OCI-LY7 (cell line): Measurements from ENCODE around the gene ODC1. TPM values are rescaled to one million over a fixed set of nuclear protein-coding genes. Genes with fewer than 3 reads are reported as not detected.
A peak's percentile ranks its signal among the peaks of the same experiment; 100 is the strongest.

Source experiments
- BruUV-seq: library from RNA; stranded (reverse); fragments of 400-500 nt; replicated peaks from 2 replicates; lab custom pipeline; 2021; lab: Mats Ljungman, UMichigan
- CTCF ChIA-PET: fragments of 300-600 bp; sonication (Branson Sonifier 250); formaldehyde crosslinking; loops from one replicate; lab custom pipeline; 2022; ENCODE audit warnings: antibody characterized with exemption; ENCODE audit not compliant: unreplicated experiment; lab: Charles Lee
- POLR2A ChIA-PET: fragments of 300-600 bp; sonication (Branson Sonifier 250); formaldehyde crosslinking; loops from one replicate; lab custom pipeline; 2022; ENCODE audit warnings: antibody characterized with exemption; lab: Charles Lee
- DNase-seq: peaks from one replicate; pipeline ENCODE4 v3.0.0-alpha.2; 2015; ENCODE audit warnings: low spot score
- H2AFZ ChIP-seq: fragments of 200-600 bp; sonication (generic), shearing (Covaris generic); 2 replicates; pipeline ENCODE4 v1.6.1; 2014; ENCODE audit warnings: mild to moderate bottlenecking, antibody characterized with exemption, low read length, moderate library complexity
- H3K27ac ChIP-seq: fragments of 200-600 bp; sonication (generic); 2 replicates; pipeline ENCODE4 v1.5.1; 2014; ENCODE audit warnings: mixed run types, low read depth, mild to moderate bottlenecking, moderate library complexity, low read length, inconsistent platforms; ENCODE audit not compliant: poor library complexity, severe bottlenecking
- H3K36me3 ChIP-seq: fragments of 200-600 bp; sonication (generic); 2 replicates; pipeline ENCODE4 v1.6.1; 2014; ENCODE audit warnings: mild to moderate bottlenecking, antibody characterized with exemption, low read length, moderate library complexity, mixed read lengths; ENCODE audit not compliant: insufficient read depth
- H3K4me1 ChIP-seq: fragments of 200-600 bp; sonication (generic); 2 replicates; pipeline ENCODE4 v1.5.1; 2014; ENCODE audit warnings: mild to moderate bottlenecking, low read length; ENCODE audit not compliant: insufficient read depth, poor library complexity, severe bottlenecking
- H3K4me2 ChIP-seq: fragments of 200-600 bp; sonication (generic); 2 replicates; pipeline ENCODE4 v1.6.1; 2014; ENCODE audit warnings: mild to moderate bottlenecking, low read length
- H3K4me3 ChIP-seq: fragments of 200-600 bp; sonication (generic); 2 replicates; pipeline ENCODE4 v1.5.1; 2014; ENCODE audit warnings: mild to moderate bottlenecking, low read depth, low read length; ENCODE audit not compliant: poor library complexity, severe bottlenecking
- H3K79me2 ChIP-seq: fragments of 200-600 bp; sonication (generic); 2 replicates; pipeline ENCODE4 v1.6.1; 2016; ENCODE audit warnings: low read depth, mild to moderate bottlenecking, low read length, moderate library complexity, mixed read lengths; ENCODE audit not compliant: insufficient read depth
- H3K9me2 ChIP-seq: fragments of 200-600 bp; sonication (generic); 2 replicates; pipeline ENCODE4 v1.6.1; 2016; ENCODE audit warnings: mild to moderate bottlenecking, low read length, mixed read lengths; ENCODE audit not compliant: insufficient read depth
- H3K9me3 ChIP-seq: fragments of 200-600 bp; sonication (generic); 2 replicates; pipeline ENCODE4 v1.6.1; 2014; ENCODE audit warnings: mild to moderate bottlenecking, mixed run types, low read length, mixed read lengths
- H4K20me1 ChIP-seq: fragments of 200-600 bp; sonication (generic); 2 replicates; pipeline ENCODE4 v1.6.1; 2014; ENCODE audit warnings: mild to moderate bottlenecking, antibody characterized with exemption, low read length, moderate library complexity, mixed read lengths; ENCODE audit not compliant: insufficient read depth
- CTCF ChIP-seq: fragments of 200-600 bp; sonication (generic); conservative IDR thresholded peaks from 2 replicates; pipeline ENCODE4 v1.5.1; 2014; ENCODE audit warnings: mild to moderate bottlenecking, antibody characterized with exemption, low read length, moderate library complexity, mixed read lengths
- EZH2phosphoT487 ChIP-seq: fragments of 200-600 bp; sonication (generic); IDR thresholded peaks from 2 replicates; pipeline ENCODE4 v1.6.1; 2018; ENCODE audit warnings: low read depth, borderline replicate concordance, mild to moderate bottlenecking, mixed run types, antibody characterized with exemption, low read length, moderate library complexity, mixed read lengths
- intact Hi-C: fragments of 100-400 bp; cut with micrococcal nuclease; formaldehyde crosslinking; loops from one replicate; pipeline ENCODE4 v1.10.0; 2022; ENCODE audit not compliant: unreplicated experiment
- small RNA-seq: library from RNA; depleted of rRNA; stranded (forward); fragments of <200 nt; gene quantifications from one replicate; pipeline ENCODE3, GENCODE V24; 2014
- total RNA-seq, 2 experiments: library from RNA; depleted of rRNA in 1 of 2; stranded (reverse); fragments of >200 nt in 1 of 2; shearing (Covaris generic) in 1 of 2; gene quantifications; 2 replicates each; pipeline ENCODE4 v1.2.3, GENCODE V29; 2014 to 2022

ODC1 gene
- total RNA-seq, 2 experiments from 2014 or later: 256 to 273 TPM

GRCh38 chr2:10392548-10392947 lies 55.6 kb downstream of the ODC1 start:
- Histone ChIP-seq H3K9me3 (no peaks in the 10 kb centered on the region), H3K79me2 (no peaks in the 10 kb centered on the region), H3K9me2 (no peaks in the 10 kb centered on the region), H3K36me3 (no peaks in the 10 kb centered on the region), H3K4me3 (no peak overlapping the region), H3K27ac (no peak overlapping the region), H2AFZ (no peak overlapping the region), H3K4me2 (no peak overlapping the region), H3K4me1 (peaks cover 8% of the 10 kb centered on the region), H4K20me1 (no peaks in the 10 kb centered on the region; the same call in 1 of the 2 replicates)
- ChIA-PET POLR2A (interaction anchor here (0.5 to 1.2 kb wide), 5 partner anchors 9 to 244 kb away, joined by 3 to 4 read pairs (median 3); no protein-coding TSS in a partner anchor), CTCF (no interaction called here)
- intact Hi-C loops: no loop called here
- DNase-seq: no peak
- no peak for TF ChIP-seq CTCF
- no peak for TF ChIP-seq EZH2phosphoT487
- no TSS peak for BruUV-seq

DNA sequence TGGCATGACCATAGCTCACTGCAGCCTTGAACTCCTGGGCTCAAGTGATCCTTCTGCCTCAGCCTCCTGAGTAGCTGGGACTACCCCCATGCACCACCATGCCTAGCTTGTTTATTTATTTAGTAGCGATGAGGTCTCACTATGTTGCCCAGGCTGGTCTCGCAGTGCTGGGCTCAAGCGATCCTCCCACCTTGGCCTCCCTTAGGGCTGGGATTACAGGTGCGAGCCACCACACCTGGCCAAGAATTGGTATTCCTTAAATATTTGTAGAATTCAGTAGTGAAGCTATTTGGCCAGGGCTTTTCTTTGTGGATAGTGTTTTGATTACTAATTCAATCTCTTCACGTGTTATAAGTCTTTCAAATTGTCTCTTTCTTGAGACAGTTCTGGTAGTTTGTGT lies 56.0 kb downstream of the ODC1 start:
- BruUV-seq: no TSS peak
- H3K36me3 ChIP-seq: no peaks in the 10 kb centered on the region
- no peak overlapping the region for H3K4me2 ChIP-seq
- H3K4me1 ChIP-seq: peaks cover 8% of the 10 kb centered on the region
- H3K9me2 ChIP-seq: no peaks in the 10 kb centered on the region
- no peak overlapping the region for H3K27ac ChIP-seq
- CTCF ChIA-PET: no interaction called here
- no peaks in the 10 kb centered on the region for H3K9me3 ChIP-seq
- TF ChIP-seq EZH2phosphoT487 (no peak), CTCF (no peak)
- no peak overlapping the region for H3K4me3 ChIP-seq
- intact Hi-C loops: no loop called here
- H4K20me1 ChIP-seq: no peaks in the 10 kb centered on the region; the same call in 1 of the 2 replicates
- POLR2A ChIA-PET: interaction anchor here (0.7 to 1.2 kb wide), 4 partner anchors 8 to 85 kb away, joined by 3 to 4 read pairs (median 4); no protein-coding TSS in a partner anchor
- no peak overlapping the region for H2AFZ ChIP-seq
- DNase-seq: no peak
- H3K79me2 ChIP-seq: no peaks in the 10 kb centered on the region

DNA sequence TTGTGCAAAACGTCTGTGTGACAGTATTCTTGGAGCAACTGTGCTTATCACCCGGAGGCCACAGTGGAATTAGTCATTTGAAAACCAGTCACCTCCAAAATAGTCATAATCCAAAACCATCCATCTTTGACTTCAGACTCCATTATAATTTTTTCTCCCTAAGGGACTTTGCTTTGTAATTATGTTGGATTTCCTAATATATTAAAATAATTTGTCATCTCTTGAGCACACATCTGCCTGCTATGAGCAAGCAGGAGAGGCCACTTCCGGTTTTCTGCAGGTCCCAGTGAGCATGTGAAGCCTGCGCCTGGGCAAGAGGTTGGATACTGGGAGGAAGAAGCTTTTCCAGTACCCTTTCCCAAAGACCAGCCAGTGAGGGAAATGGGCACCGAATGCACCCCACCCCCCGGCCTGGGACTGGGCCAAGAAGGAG lies 57.7 kb downstream of the ODC1 start:
- Histone ChIP-seq H3K9me3 (no peaks in the 10 kb centered on the region), H3K4me1 (no peaks in the 10 kb centered on the region), H3K36me3 (no peaks in the 10 kb centered on the region), H3K4me2 (no peak overlapping the region), H3K9me2 (no peaks in the 10 kb centered on the region), H2AFZ (no peak overlapping the region), H3K27ac (no peak overlapping the region), H3K4me3 (no peak overlapping the region), H3K79me2 (no peaks in the 10 kb centered on the region), H4K20me1 (no peaks in the 10 kb centered on the region; the same call in 1 of the 2 replicates)
- no peak for DNase-seq
- BruUV-seq: no TSS peak
- POLR2A ChIA-PET: no interaction called here
- TF ChIP-seq EZH2phosphoT487 (no peak), CTCF (no peak)
- intact Hi-C loops: no loop called here
- CTCF ChIA-PET: interaction anchor here (0.6 kb wide), 1 partner anchor 18 kb away, joined by 3 read pairs; no protein-coding TSS in a partner anchor

Small RNA genes within 50 kb of the gene (small RNA-seq; reads per million reads assigned to genes)
- 43.7 reads per million, percentile 98 among the genes with 10 or more reads in this experiment for gene SNORA80B

Other genes with a start within 250 kb of the ODC1 start
- gene HPCAL1, start 145.4 kb downstream of the ODC1 start, total RNA-seq (2014; rRNA removed; shearing (Covaris generic)): 9.1 and 9.7 TPM in 2 replicates
- 7.2 and 9.2 TPM in 2 replicates for gene HPCAL1, start 145.4 kb downstream of the ODC1 start, total RNA-seq (2022)
- gene NOL10, start 241.6 kb upstream of the ODC1 start, total RNA-seq (2014; rRNA removed; shearing (Covaris generic)): 23.7 and 26.9 TPM in 2 replicates
- gene NOL10, start 241.6 kb upstream of the ODC1 start, total RNA-seq (2022): 24.8 and 31.7 TPM in 2 replicates